Medulla oblongata (tissue), 1 donor: ENCODE results near the gene ASPHD1.
"Not testable (repeated sequence)": the region's sequence is repeated elsewhere in the genome, so short reads cannot be mapped to it uniquely, and the experiment has no call there.

Experiments used
- DNase-seq: peaks from one replicate; pipeline ENCODE4 v3.0.0-alpha.2; 2015; ENCODE audit errors: extremely low spot score

Gene ASPHD1

GRCh38 chr16:29907973-29908372 lies 7.7 kb downstream of the ASPHD1 start:
- no peak for DNase-seq

GRCh38 chr16:29908719-29909220 lies 8.5 kb downstream of the ASPHD1 start:
- DNase-seq: no peak

- DNase-seq: no peak
These were observed 9.1 kb downstream of the ASPHD1 start for GRCh38 chr16:29909391-29909790.

GRCh38 chr16:29909851-29910250 lies 9.6 kb downstream of the ASPHD1 start:
- DNase-seq: not testable (repeated sequence)

DNA sequence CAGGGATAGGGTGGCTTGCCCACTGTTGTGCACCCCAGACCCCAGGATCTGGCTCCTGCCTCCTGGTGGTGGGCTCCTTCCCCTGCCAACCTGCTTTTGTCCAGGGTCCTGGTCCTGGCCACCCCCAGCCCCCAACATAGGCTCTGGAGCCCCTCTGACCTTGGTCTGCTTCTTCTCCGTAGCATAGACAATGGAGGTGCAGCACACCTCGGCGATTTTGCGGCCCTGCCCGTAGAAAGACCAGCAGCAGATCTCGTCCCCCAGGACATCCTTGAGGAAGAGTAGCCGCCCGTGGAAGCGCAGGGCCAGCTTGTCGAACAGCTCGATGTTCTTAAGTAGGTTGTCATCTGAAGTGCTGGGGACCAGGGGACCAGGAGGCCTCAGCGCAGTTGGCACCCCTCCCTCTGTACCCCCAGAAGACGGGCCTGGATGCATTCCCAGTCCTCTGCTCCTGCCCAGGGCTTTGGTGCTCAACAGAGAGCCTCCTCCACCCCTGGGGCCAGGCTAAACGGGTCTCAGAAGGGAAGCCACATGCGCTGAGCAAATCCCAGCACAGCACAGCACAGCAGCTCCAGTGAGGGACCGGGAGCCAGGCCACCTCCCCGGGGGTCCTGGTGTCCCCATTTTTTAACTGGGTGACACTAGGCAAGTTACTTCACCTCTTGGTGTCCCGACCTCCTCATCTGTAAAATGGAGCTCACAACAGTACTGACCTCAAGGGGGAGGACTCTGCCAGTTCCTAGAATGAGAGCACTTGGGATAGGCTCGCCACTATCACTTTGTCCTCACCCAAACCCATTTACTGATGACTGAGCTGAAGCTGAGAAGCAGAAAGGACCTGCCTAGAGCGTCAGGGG lies 10.8 kb downstream of the ASPHD1 start:
- DNase-seq: no peak

GRCh38 chr16:29911676-29912010 lies 11.4 kb downstream of the ASPHD1 start:
- no peak for DNase-seq

DNA sequence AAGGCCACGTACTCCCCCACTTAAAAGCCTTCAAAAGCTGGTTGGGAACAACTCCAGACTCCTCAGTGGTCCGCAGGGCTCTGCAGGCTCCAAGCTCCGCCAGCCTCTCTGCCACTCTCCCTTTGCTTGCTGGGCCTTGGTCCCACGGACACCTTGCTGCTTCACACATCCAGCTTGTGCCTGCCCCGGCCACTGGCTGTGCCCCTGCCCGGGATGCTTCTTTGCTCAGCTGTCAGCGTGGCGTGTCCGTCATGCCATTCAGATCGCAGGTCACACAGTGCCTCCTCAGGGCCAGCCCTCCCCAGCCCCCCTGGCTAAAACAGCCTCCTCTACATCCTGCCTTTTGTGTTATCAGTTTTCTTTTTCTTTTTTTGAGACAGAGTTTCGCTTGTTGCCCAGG lies 11.8 kb downstream of the ASPHD1 start:
- no peak for DNase-seq

DNA sequence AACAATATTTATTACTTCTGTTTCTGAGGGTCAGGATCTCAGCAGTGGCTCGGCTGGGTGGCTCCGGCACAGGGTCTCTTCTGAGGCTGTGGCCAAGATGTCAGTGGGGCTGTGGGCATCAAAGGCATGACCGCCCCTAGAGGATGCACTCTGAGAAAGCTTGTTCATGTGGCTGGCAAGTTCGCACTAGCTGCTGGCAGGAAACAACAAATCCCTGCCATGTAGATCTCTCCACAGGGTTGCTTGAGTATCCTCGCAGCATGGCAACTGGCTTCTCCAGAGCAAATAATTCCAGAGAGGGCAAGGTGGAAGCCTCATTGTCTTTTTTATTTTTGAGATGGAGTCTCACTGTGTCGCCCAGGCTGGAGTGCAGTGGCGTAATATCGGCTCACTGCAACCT lies 13.2 kb downstream of the ASPHD1 start:
- no peak for DNase-seq

GRCh38 chr16:29915590-29916247 lies 15.4 kb downstream of the ASPHD1 start:
- no peak for DNase-seq

DNA sequence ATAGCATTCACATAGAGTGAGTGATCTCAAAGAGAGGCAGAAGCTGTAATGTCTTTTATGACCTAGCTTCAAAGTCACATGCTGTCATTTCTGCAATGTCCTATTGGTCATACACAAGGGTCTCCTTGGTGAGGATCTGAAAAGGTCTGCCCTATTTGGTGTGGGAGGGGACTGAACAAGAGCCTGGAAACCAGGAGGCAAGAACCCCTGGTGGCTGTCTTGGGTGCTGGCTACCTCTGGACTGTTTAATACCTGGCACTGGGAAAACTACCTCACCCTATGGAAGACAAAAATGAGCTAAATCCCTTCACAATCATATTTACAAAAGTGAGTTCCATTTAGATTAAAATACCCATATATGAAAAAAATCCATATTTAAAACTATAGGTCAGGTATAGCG lies 16.7 kb downstream of the ASPHD1 start:
- DNase-seq: no peak

GRCh38 chr16:29920288-29921033 lies 20.2 kb downstream of the ASPHD1 start:
- peak; percentile 48 for DNase-seq

GRCh38 chr16:29921034-29921385 lies 20.7 kb downstream of the ASPHD1 start:
- DNase-seq: no peak

- DNase-seq: no peak
These were observed 22.0 kb downstream of the ASPHD1 start for GRCh38 chr16:29922326-29922725.

DNA sequence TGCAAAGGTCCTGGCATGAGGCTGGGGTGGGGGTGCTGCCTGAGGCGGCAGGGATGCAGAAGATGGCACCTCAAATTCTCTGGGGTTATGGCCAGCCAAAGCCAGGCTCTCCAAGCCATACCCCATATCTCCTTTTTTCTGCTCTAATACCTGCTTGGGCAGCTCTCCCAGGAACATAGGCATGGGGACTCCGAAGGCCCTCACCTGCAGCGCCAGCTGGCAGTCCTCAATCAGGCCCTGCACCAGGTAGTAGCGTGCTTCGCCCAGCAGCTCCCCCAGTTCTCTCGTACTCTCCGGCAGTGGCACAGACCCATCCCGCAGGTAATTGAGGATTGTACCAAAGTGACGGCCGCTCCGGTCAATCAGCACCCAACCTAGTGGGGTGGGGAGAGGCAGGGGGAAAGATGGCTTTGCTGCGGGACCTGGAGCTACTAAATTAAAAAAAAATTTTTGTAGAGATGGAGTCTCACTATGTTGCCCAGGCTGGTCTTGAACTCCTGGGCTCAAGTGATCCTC lies 22.8 kb downstream of the ASPHD1 start:
- no peak for DNase-seq

- peak; percentile 59 for DNase-seq
These were observed 24.9 kb downstream of the ASPHD1 start for GRCh38 chr16:29925105-29925756.

DNA sequence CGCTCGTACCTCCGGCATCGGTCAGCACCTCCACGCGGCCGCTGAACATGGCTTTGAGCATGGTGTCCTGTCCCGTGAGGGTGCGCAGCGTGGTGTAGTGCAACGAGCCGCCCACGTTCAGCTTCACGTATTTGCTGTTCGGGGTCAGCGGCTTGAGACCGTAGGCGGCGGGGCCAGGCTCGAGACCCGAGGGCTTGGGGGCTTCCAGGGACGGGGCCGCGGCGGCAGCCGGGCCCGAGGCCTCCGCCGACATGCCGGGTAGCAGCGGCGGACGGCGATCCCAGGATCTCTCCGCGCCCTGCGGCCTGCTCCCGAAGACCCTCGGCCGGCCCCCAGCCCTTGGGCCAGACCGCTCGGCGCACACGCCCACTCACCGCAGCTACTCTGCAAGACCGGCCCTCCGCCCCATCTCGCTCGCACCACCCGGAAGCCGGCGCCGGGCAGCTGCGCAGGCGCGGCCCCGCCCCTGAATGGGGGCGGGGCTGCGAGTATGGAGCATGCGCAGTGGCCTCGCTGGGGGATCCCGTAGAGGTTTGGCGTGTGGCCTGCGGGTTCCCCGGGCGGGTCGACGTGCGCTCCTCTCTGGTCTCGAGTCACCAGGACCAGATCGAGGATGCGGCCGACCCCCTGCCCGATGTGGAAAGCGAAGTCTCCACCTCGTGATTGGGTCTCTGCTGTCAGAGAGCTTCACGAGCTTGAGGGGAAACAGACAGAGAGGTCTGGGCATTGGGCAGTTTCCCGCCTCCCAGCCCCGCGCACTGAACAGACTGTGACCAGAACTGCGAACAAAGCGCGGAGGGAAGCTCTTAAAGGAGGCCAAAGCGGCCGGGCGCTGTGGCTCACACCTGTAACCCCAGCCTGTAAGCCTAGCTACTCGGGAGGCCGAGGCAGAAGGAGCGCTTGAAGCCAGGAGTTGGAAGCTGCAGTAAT lies 25.8 kb downstream of the ASPHD1 start, which contains the start of gene KCTD13:
Gene KCTD13, minus strand, starts transcription at position 446 of the 930 bp plus-strand sequence. Its CDS starts 193 bp downstream, at position 253.
- peak; percentile 93 for DNase-seq

DNA sequence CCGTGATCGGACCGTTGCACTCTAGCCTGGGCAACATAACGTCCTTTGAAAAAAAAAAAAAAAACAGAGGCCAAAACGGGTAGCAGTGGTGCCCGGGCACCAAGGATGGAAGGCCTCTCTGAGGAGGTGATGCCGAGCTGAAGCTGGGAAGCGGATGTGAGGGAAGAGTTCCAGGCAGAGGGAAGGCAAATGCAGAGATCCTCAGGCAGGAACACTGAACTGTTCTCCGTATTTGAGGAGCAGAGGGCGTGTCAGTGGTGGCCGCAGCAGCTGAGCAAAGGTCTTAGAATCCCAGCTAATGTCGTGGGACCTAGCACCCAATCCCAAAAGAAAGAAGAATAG lies 26.4 kb downstream of the ASPHD1 start:
- peak; percentile 38 for DNase-seq

GRCh38 chr16:29927070-29927905 lies 27.0 kb downstream of the ASPHD1 start:
- DNase-seq: peak; percentile 45

DNA sequence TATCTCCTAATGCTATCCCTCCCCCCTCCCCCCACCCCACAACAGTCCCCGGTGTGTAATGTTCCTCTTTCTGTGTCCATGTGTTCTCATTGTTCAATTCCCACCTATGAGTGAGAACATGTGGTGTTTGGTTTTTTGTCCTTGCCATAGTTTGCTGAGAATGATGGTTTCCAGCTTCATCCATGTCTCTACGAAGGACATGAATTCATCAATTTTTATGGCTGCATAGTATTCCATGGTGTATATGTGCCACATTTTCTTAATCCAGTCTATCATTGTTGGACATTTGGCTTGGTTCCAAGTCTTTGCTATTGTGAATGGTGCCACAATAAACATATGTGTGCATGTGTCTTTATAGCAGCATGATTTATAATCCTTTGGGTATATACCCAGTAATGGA lies 31.5 kb downstream of the ASPHD1 start:
- DNase-seq: not testable (repeated sequence)

GRCh38 chr16:29940656-29941055 lies 40.4 kb downstream of the ASPHD1 start:
- DNase-seq: no peak
